GM12878 (cell line): Measurements from ENCODE around the gene TRNT1. TPM values are rescaled to one million over a fixed set of nuclear protein-coding genes. Genes with fewer than 3 reads are reported as not detected.

ENCODE experiments used
- ATAC-seq: fragments of 200-7000 bp; cut with Tn5 transposase; 3 replicates; pipeline ENCODE4 v1.9.1; 2020; ENCODE audit warnings: mild to moderate bottlenecking, moderate library complexity
- BruUV-seq: library from RNA; stranded (reverse); fragments of 400-500 nt; replicated peaks from 2 replicates; lab custom pipeline; 2021; lab: Mats Ljungman, UMichigan
- CTCF ChIA-PET: fragments of 300-600 bp; sonication (Branson Sonifier 250); formaldehyde crosslinking; extraction: SDS; loops from one replicate; lab custom pipeline; 2021; ENCODE audit warnings: inconsistent platforms; lab: Yijun Ruan, JAX
- POLR2A ChIA-PET: fragments of 350-600 bp; formaldehyde crosslinking; extraction: SDS; loops from one replicate; lab custom pipeline; 2021; ENCODE audit warnings: inconsistent platforms; lab: Charles Lee
- RAD21 ChIA-PET: fragments of 300-600 bp; sonication (Branson Sonifier 250); formaldehyde crosslinking; loops from one replicate; lab custom pipeline; 2023; ENCODE audit warnings: antibody characterized with exemption; ENCODE audit not compliant: unreplicated experiment; lab: Charles Lee
- SMC1A ChIA-PET: fragments of 300-600 bp; sonication (Branson Sonifier 250); formaldehyde crosslinking; loops from one replicate; lab custom pipeline; 2023; ENCODE audit not compliant: unreplicated experiment, uncharacterized antibody; lab: Charles Lee
- DNase-seq: peaks from one replicate; pipeline ENCODE4 v3.0.0-alpha.2; 2011; ENCODE audit warnings: low read depth, low spot score
- FAIRE-seq: peaks from 3 replicates; lab custom pipeline; 2011; peaks lifted over from hg19 to GRCh38; lab: Jason Lieb, UNC
- H2AFZ ChIP-seq: 2 replicates; pipeline ENCODE4 v1.6.0; 2011; ENCODE audit warnings: low read depth, low read length, control low read depth; ENCODE audit not compliant: control insufficient read depth
- H3K27ac ChIP-seq: 2 replicates; pipeline ENCODE4 v1.5.1; 2011; ENCODE audit warnings: control low read depth; ENCODE audit not compliant: control insufficient read depth, insufficient read depth
- H3K27me3 ChIP-seq, 2 experiments: replicated peaks in 1 of 2; 2 replicates each; pipeline versions ENCODE4 v1.6.0 to v1.6.1; 2011; ENCODE audit warnings: low read length in 1 of 2; ENCODE audit not compliant: control insufficient read depth in 2 of 2, insufficient read depth in 2 of 2
- H3K36me3 ChIP-seq, 2 experiments: 2 replicates each; pipeline ENCODE4 v1.5.1; 2011; ENCODE audit warnings: low read length in 1 of 2; ENCODE audit not compliant: control insufficient read depth in 2 of 2, insufficient read depth in 2 of 2
- H3K4me1 ChIP-seq: 2 replicates; pipeline ENCODE4 v1.6.1; 2011; ENCODE audit warnings: mild to moderate bottlenecking, low read length, moderate library complexity, mixed read lengths; ENCODE audit not compliant: control insufficient read depth, insufficient read depth
- H3K4me2 ChIP-seq: 2 replicates; pipeline ENCODE4 v1.6.0; 2011; ENCODE audit warnings: control low read depth; ENCODE audit not compliant: control insufficient read depth, insufficient read depth
- H3K4me3 ChIP-seq: fragments of 200-600 bp; sonication (generic); 2 replicates; pipeline ENCODE4 v1.5.1; 2016
- H3K79me2 ChIP-seq: 2 replicates; pipeline ENCODE4 v1.6.0; 2011; ENCODE audit warnings: low read length; ENCODE audit not compliant: control insufficient read depth, insufficient read depth
- H3K9ac ChIP-seq: 2 replicates; pipeline ENCODE4 v1.8.0; 2011; ENCODE audit warnings: low read length, control low read depth, mixed read lengths; ENCODE audit not compliant: control insufficient read depth, insufficient read depth
- H3K9me3 ChIP-seq: replicated peaks from 3 replicates; pipeline ENCODE4 v1.5.1; 2011; ENCODE audit warnings: mild to moderate bottlenecking, low read length; ENCODE audit not compliant: control insufficient read depth, insufficient read depth
- H4K20me1 ChIP-seq: 2 replicates; pipeline ENCODE4 v1.6.0; 2011; ENCODE audit not compliant: control insufficient read depth, insufficient read depth
- CHD1 ChIP-seq: IDR thresholded peaks from 2 replicates; pipeline ENCODE4 v1.6.1; 2012; ENCODE audit warnings: low read depth, low read length, improper control_type of control experiment
- HDGF ChIP-seq: fragments of 450-650 bp; IDR thresholded peaks from 2 replicates; pipeline ENCODE4 v1.6.1; 2016; ENCODE audit warnings: antibody characterized with exemption
- IKZF2 ChIP-seq, 2 experiments: fragments of 450-650 bp; IDR thresholded peaks; 2 replicates each; pipeline ENCODE4 v1.6.1; 2017; ENCODE audit warnings: mild to moderate bottlenecking in 2 of 2, moderate library complexity in 2 of 2
- KAT2A ChIP-seq: conservative IDR thresholded peaks from 2 replicates; pipeline ENCODE4 v1.6.1; 2011; ENCODE audit warnings: low read depth, low read length; ENCODE audit not compliant: control insufficient read depth
- NFIC ChIP-seq: IDR thresholded peaks from 2 replicates; pipeline ENCODE4 v1.6.1; 2012; ENCODE audit warnings: low read depth, mild to moderate bottlenecking, inconsistent platforms, low read length, moderate library complexity
- NR2F1 ChIP-seq: fragments of 450-650 bp; conservative IDR thresholded peaks from 2 replicates; pipeline ENCODE4 v1.6.1; 2017; ENCODE audit warnings: mild to moderate bottlenecking
- PAX5 ChIP-seq: IDR thresholded peaks from 2 replicates; pipeline ENCODE4 v1.6.1; 2011; ENCODE audit warnings: low read depth, low read length, borderline replicate concordance
- PAX8 ChIP-seq: fragments of 450-650 bp; IDR thresholded peaks from 2 replicates; pipeline ENCODE4 v1.6.1; 2017; ENCODE audit warnings: mild to moderate bottlenecking, moderate library complexity
- SIN3A ChIP-seq: IDR thresholded peaks from 2 replicates; pipeline ENCODE4 v1.6.1; 2012; ENCODE audit warnings: low read depth, low read length, improper control_type of control experiment
- SIX5 ChIP-seq: IDR thresholded peaks from 2 replicates; pipeline ENCODE4 v1.6.1; 2011; ENCODE audit warnings: mild to moderate bottlenecking, low read depth, low read length, moderate library complexity; ENCODE audit not compliant: severe bottlenecking
- SMAD1 ChIP-seq: fragments of 450-650 bp; IDR thresholded peaks from 2 replicates; pipeline ENCODE4 v1.6.1; 2018; ENCODE audit warnings: mild to moderate bottlenecking, low read depth; ENCODE audit not compliant: partially characterized antibody
- SMAD5 ChIP-seq: IDR thresholded peaks from 2 replicates; pipeline ENCODE4 v1.6.1; 2016; ENCODE audit warnings: antibody characterized with exemption, low read depth
- SPI1 ChIP-seq: IDR thresholded peaks from 2 replicates; pipeline ENCODE4 v1.6.1; 2011; ENCODE audit warnings: low read depth, mild to moderate bottlenecking, low read length, moderate library complexity, borderline replicate concordance; ENCODE audit not compliant: insufficient read depth
- ZNF274 ChIP-seq: IDR thresholded peaks from one replicate; pipeline ENCODE4 v1.8.0; 2011; ENCODE audit not compliant: insufficient read length, insufficient read depth
- ZZZ3 ChIP-seq: IDR thresholded peaks from 2 replicates; pipeline ENCODE4 v1.6.1; 2011; ENCODE audit warnings: low read depth; ENCODE audit not compliant: control insufficient read depth, insufficient read length
- WGBS: methylation state at CpG from one replicate; pipeline ENCODE4 v1.1.6; 2016; ENCODE audit warnings: low lambda C conversion rate; ENCODE audit not compliant: insufficient replicate concordance, insufficient coverage; ENCODE audit errors: missing lambda C conversion rate; 5-methylcytosine and 5-hydroxymethylcytosine counted together
- in situ Hi-C: fragments of 300-500 bp; cut with MboI; formaldehyde crosslinking; loops from 9 replicates; pipeline ENCODE4 v1.14.3; 2018; ENCODE audit warnings: mixed read lengths
- intact Hi-C: fragments of 100-400 bp; cut with micrococcal nuclease; formaldehyde crosslinking; loops from one replicate; pipeline ENCODE4 v1.14.2; 2022; ENCODE audit not compliant: unreplicated experiment
- polyA plus RNA-seq, 11 experiments: library from polyadenylated mRNA; depleted of rRNA in 4 of 11; unstranded in 6 of 11; stranded (reverse) in 5 of 11; fragments of >200 nt; fragmentation: Nextera tagmentation in 4 of 11; fragmentation: Illumina TruSeq in 1 of 11; extraction: Ambion mirVana in 4 of 11; extraction: Trizol in 1 of 11; gene quantifications; 1 replicate in 1 of 11; 2 replicates in 10 of 11; pipeline versions ENCODE4 v1.2.1 to v1.2.3, GENCODE V29; 2011 to 2016; ENCODE audit warnings: inconsistent platforms in 2 of 11, missing spikeins in 2 of 11, low read depth in 1 of 11
- total RNA-seq, 4 experiments: library from RNA; depleted of rRNA in 3 of 4; stranded (reverse); fragments of >200 nt in 3 of 4; fragmentation: Illumina TruSeq in 1 of 4; extraction: Trizol in 1 of 4; gene quantifications; 2 replicates each; pipeline versions ENCODE4 v1.2.1 to v1.2.3, GENCODE V29; 2013 to 2021
- TF ChIP-seq, protein P1 (sequence below): fragments of 450-650 bp; IDR thresholded peaks from 2 replicates; pipeline ENCODE4 v1.6.1; 2016; ENCODE audit warnings: mild to moderate bottlenecking
- TF ChIP-seq, protein P2 (sequence below): IDR thresholded peaks from 2 replicates; pipeline ENCODE4 v1.6.1; 2012; ENCODE audit warnings: low read depth, low read length, improper control_type of control experiment
- TF ChIP-seq, protein P3 (sequence below): IDR thresholded peaks from 2 replicates; pipeline ENCODE4 v1.6.1; 2011; ENCODE audit warnings: borderline replicate concordance, low read depth, mild to moderate bottlenecking, moderate library complexity, mixed read lengths, low read length; ENCODE audit not compliant: insufficient read depth; ENCODE audit errors: extremely low read length
- TF ChIP-seq, protein P4 (sequence below): fragments of 450-650 bp; IDR thresholded peaks from 2 replicates; pipeline ENCODE4 v1.6.1; 2017; ENCODE audit warnings: mild to moderate bottlenecking, moderate library complexity

Gene TRNT1
- total and polyA plus RNA-seq, 10 of the 15 experiments (the other 5 are each of a cell fraction or from before 2014, with no cell fraction given) = 28.6 to 54.9 (median 36.6) TPM

DNA sequence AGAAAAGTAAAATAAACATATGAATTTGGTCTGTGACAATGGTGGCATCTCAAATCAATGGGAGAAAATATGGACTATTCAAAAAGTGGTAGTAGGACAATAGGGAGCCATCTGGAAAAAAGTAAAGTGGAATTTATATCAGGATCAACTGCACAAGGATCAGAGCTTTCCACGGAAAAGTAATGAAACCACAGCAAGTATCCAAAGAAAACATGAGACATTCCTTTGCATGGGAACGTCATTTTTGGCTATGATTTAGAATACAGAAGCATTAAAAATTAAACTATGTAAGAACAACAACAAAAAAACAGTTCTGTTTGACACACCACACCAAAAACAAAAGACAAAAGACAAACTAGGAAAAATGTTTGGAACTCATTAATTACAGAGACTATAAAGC is 34.1 kb downstream of the TRNT1 start:
- ChIA-PET SMC1A (no interaction called here), CTCF (no interaction called here), RAD21 (no interaction called here), POLR2A (no interaction called here)
- Histone ChIP-seq H3K9me3 (no peaks in the 10 kb centered on the region; the same call in 2 of the 3 replicates), H3K4me3 (no peak overlapping the region), H3K79me2 (no peaks in the 10 kb centered on the region), H3K27me3 (no peaks in the 10 kb centered on the region), H3K27ac (no peak overlapping the region), H4K20me1 (no peaks in the 10 kb centered on the region), H2AFZ (no peak overlapping the region), H3K4me2 (no peak overlapping the region), H3K36me3 (peaks cover 0 to 14% of the 10 kb centered on the region in 2 experiments; a peak in 2 of 4 replicates), H3K9ac (no peak overlapping the region), H3K4me1 (no peaks in the 10 kb centered on the region)
- in situ Hi-C loops = no loop called here
- no peak for ATAC-seq
- WGBS = 98% methylated on average over 2 of the region's 2 CpGs
- BruUV-seq = no TSS peak
- no peak for DNase-seq
- intact Hi-C loops = no loop called here
- no peak for FAIRE-seq
- TF ChIP-seq, protein P1, sequence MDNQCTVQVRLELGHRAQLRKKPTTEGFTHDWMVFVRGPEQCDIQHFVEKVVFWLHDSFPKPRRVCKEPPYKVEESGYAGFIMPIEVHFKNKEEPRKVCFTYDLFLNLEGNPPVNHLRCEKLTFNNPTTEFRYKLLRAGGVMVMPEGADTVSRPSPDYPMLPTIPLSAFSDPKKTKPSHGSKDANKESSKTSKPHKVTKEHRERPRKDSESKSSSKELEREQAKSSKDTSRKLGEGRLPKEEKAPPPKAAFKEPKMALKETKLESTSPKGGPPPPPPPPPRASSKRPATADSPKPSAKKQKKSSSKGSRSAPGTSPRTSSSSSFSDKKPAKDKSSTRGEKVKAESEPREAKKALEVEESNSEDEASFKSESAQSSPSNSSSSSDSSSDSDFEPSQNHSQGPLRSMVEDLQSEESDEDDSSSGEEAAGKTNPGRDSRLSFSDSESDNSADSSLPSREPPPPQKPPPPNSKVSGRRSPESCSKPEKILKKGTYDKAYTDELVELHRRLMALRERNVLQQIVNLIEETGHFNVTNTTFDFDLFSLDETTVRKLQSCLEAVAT = no peak
- TF ChIP-seq HDGF = no peak
- TF ChIP-seq SMAD5 = no peak
- no peak for TF ChIP-seq ZZZ3
- TF ChIP-seq SIX5 = no peak
- no peak for TF ChIP-seq CHD1
- TF ChIP-seq NFIC = no peak
- no peak for TF ChIP-seq SPI1
- TF ChIP-seq SIN3A = no peak
- TF ChIP-seq, protein P2, sequence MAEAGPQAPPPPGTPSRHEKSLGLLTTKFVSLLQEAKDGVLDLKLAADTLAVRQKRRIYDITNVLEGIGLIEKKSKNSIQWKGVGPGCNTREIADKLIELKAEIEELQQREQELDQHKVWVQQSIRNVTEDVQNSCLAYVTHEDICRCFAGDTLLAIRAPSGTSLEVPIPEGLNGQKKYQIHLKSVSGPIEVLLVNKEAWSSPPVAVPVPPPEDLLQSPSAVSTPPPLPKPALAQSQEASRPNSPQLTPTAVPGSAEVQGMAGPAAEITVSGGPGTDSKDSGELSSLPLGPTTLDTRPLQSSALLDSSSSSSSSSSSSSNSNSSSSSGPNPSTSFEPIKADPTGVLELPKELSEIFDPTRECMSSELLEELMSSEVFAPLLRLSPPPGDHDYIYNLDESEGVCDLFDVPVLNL = no peak
- no peak for TF ChIP-seq PAX5
- TF ChIP-seq IKZF2 (IDR thresholded peaks at IDR 0.05) = no peak
- no peak for TF ChIP-seq NR2F1
- no peak for TF ChIP-seq ZNF274
- TF ChIP-seq PAX8 = no peak
- TF ChIP-seq KAT2A = no peak
- TF ChIP-seq, protein P3, sequence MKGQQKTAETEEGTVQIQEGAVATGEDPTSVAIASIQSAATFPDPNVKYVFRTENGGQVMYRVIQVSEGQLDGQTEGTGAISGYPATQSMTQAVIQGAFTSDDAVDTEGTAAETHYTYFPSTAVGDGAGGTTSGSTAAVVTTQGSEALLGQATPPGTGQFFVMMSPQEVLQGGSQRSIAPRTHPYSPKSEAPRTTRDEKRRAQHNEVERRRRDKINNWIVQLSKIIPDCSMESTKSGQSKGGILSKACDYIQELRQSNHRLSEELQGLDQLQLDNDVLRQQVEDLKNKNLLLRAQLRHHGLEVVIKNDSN = no peak
- TF ChIP-seq, protein P4, sequence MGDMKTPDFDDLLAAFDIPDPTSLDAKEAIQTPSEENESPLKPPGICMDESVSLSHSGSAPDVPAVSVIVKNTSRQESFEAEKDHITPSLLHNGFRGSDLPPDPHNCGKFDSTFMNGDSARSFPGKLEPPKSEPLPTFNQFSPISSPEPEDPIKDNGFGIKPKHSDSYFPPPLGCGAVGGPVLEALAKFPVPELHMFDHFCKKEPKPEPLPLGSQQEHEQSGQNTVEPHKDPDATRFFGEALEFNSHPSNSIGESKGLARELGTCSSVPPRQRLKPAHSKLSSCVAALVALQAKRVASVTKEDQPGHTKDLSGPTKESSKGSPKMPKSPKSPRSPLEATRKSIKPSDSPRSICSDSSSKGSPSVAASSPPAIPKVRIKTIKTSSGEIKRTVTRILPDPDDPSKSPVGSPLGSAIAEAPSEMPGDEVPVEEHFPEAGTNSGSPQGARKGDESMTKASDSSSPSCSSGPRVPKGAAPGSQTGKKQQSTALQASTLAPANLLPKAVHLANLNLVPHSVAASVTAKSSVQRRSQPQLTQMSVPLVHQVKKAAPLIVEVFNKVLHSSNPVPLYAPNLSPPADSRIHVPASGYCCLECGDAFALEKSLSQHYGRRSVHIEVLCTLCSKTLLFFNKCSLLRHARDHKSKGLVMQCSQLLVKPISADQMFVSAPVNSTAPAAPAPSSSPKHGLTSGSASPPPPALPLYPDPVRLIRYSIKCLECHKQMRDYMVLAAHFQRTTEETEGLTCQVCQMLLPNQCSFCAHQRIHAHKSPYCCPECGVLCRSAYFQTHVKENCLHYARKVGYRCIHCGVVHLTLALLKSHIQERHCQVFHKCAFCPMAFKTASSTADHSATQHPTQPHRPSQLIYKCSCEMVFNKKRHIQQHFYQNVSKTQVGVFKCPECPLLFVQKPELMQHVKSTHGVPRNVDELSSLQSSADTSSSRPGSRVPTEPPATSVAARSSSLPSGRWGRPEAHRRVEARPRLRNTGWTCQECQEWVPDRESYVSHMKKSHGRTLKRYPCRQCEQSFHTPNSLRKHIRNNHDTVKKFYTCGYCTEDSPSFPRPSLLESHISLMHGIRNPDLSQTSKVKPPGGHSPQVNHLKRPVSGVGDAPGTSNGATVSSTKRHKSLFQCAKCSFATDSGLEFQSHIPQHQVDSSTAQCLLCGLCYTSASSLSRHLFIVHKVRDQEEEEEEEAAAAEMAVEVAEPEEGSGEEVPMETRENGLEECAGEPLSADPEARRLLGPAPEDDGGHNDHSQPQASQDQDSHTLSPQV = no peak
- TF ChIP-seq SMAD1 = no peak
